Hepatocyte (in vitro differentiated cells): ENCODE results near the gene CARD11.

ENCODE experiments used
- CTCF ChIP-seq: fragments of 200-600 bp; sonication (generic); IDR thresholded peaks from 2 replicates; pipeline ENCODE4 v1.5.1; 2016; ENCODE audit warnings: antibody characterized with exemption, mild to moderate bottlenecking; ENCODE audit not compliant: poor library complexity
- EZH2 ChIP-seq: fragments of 200-600 bp; sonication (generic); IDR thresholded peaks from 2 replicates; pipeline ENCODE4 v1.6.1; 2016; ENCODE audit warnings: antibody characterized with exemption, mild to moderate bottlenecking, borderline replicate concordance

- no peak for TF ChIP-seq CTCF
- no peak for TF ChIP-seq EZH2
Measured at GRCh38 chr7:2970307-2970664, 73.4 kb downstream of the CARD11 start.
